CD4-positive, alpha-beta T cell treated with Interleukin-17A for 1 hour (primary cell): ENCODE data around the gene APP.
A peak's percentile ranks its signal among the peaks of the same experiment; 100 is the strongest.

ENCODE experiments used
- DNase-seq: peaks from one replicate; pipeline ENCODE4 v3.0.0-alpha.2; 2020

APP gene

DNA sequence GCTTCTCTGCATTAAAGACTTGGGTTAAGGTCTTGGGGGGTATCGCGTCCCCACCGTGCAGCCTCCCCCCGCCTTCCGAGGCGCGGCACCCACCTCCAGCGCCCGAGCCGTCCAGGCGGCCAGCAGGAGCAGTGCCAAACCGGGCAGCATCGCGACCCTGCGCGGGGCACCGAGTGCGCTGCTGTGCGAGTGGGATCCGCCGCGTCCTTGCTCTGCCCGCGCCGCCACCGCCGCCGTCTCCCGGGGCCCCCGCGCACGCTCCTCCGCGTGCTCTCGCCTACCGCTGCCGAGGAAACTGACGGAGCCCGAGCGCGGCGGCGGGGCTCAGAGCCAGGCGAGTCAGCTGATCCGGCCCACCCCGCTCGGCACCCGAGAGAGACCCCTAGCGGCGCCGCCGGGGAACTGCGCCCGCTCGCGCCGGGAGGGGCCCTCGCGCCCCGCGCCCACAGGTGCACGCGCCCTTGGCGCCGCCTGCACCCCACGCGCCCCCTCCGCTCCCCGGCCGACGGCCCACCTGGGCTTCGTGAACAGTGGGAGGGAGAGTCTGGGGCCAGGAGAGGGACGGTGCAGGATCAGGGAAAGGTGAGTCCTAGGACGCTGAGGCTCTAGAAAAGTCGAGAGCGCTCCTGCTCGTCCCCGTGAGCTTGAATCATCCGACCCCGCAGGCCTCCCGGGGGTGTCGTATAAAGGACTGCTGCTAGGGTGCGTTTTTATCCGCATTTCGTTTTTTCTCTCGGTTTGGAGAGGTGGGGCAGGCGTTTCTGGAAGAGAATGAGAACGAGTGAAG lies at the start of gene APP:
APP (minus strand) TSS at position 300 of the 787 bp plus-strand sequence; CDS start at position 150, 150 bp downstream.
- DNase-seq = peak; percentile 86

DNA sequence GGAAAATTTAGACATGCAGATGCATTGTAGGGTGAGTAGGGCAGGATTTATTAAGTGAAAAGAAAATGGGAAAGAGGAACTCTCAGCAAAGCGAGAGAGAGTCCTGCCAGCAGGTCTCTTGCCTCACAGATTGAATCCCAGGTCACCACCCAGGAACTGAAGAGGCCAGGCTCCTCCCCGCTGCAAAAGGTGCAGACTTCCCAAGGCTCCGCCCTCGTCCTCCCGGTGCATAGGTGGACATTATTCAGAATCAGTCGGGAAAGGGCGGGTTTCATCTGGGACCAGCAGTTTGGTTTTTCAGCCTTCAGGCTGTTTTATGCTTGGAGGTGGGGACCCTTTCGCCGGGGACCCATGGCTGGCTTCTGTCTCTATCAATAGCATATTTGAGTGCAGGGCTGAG lies 41.6 kb upstream of the APP start:
- DNase-seq = no peak

DNA sequence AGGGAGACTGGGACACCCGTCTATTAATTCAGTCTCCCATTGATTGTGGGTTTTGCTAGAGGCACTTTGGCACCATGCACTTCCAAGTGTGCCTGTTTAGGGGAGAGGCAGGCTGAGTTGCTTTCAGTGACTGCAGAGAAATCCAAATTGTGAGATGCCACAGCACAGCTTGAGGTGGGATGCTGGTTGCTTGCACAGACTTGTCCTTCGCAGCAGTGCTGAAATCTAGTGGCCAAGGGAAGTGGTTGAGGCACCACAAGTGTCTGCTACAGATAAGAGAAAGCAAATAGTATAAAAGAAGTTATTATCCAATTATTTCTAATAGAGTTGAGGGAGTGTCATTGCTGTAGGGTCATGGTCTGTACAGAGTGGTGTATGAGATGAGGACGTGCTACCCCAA lies 40.0 kb upstream of the APP start:
- DNase-seq = no peak

DNA sequence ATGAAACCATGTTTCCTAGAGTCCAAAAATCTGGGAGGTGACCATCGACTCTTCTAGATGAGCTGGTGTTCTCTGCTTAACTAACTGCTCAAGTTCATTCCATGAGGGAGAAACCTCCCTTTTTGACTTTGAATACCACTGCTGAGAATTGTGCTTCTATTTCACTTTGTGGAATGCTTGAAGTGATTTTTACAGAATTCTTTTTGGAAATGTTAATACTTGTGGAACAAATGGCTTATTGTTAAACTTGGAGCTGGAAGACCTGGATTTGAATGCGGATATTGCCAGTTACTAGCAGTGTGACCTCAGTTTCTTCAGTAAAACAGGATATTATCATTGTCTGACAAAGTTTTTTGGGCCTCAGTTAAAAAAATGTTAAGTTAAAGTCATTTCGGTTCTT lies 36.5 kb upstream of the APP start:
- no peak for DNase-seq

DNA sequence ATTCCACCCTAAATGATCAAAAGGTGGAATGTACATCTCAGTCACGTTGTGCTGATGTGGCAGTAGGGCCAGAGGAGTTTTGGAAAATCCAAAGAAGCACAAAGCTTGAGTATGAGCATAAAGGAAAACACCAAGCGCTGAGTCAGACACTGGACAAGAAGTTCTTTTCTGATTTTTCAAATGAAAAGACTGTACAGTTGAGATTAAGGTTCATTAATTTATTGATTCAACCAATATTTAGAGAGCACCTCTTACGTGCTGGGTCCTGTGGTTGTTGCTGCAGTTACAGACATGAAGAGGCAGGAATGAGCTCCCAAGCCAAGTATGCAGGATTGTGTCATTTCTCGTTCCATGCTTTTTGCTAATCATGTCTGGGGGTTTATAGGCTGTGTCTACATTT lies 28.9 kb upstream of the APP start:
- DNase-seq = no peak

DNA sequence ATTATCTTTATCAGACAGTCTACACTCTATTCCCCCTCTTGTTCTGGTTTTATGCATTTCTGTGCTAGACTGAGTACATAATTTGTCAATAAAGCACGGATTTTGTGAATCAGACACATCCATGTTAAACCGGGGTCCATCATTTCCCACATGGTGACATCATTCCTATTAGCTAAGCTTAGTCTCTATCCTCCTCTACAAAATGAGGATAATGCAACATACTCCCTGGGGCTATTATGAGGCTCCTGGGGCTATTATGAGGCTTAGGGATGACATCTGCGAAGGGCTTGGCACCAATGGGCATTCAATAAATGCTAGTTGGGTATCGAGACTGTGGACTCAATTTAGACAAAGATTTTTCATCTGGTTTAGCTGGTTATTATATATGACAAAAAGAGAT lies 25.1 kb upstream of the APP start:
- no peak for DNase-seq

DNA sequence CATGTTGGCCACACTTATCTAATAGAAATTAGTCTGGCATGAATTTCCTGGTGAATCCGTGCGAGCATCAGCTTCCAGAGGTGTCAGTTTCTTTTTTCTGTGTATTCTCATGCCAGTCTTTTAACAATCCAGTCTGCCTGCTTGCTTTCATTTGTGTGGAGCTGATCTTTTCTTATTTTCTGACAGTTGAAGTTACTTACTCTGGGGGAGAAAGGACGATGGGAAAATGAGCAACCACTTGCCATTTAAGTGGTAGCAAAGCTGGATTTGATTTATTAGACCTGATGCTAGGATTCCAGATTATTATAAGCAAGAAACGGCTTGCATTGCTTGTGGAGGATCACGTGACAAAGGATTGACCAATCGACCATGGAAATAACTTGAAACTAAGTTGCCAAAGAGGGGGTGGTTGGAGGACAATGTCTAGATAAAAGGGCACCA lies 24.3 kb upstream of the APP start:
- no peak for DNase-seq

DNA sequence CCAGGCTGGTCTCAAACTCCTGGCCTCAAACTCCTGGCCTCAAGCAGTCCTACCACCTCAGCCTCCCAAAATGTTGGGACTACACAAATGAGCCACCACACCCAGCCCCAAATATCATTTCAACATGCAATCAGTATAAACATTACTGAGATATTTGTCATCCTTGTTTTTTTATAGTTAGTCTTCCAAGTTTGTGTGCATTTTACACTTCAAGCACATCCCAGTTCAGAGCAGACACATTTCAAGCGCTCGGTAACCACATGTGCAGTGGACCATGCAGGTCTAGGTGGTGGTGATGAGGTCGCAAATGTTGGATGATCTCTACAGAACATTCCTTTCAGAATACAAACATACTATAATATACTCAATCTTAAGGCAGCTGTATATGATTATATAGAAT lies 23.8 kb upstream of the APP start:
- no peak for DNase-seq

DNA sequence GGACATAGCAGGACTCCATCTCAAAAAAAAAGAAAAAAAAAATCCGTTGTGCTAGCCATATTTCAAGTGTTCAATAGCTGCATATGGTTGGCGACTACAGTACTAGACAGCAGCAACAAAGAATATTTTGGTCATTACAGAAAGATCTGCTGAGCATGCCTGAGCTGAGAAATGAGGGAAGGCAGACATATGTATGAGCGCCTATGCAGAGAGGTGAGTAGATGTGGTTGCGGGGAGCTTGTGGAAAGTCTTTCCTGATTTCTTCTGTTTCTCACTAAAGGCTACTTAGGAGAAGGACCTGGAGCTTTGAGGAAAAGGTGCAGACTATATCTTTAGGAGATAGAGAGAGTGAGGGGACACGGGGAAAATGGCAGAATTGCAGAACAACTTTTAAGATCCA lies 21.0 kb upstream of the APP start:
- DNase-seq = no peak

DNA sequence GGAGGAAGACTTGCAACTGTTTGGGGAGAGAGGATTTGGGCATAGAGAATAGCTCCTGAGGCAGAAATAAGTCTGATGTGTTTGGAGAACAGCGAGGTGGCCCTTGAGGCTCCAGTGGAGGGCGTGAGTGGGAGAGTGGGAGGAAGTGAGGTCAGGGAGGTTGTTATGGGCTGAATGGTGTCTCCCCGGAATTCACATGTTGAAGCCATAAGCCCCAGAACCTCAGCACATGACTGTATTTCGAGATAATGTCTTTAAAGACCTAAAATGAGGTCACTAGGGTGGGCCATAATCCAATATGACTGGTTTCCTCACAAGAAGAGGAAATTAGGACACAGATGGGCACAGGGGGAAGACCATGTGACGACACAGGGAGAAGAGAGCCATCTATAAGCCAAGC lies 17.9 kb upstream of the APP start:
- DNase-seq = no peak

DNA sequence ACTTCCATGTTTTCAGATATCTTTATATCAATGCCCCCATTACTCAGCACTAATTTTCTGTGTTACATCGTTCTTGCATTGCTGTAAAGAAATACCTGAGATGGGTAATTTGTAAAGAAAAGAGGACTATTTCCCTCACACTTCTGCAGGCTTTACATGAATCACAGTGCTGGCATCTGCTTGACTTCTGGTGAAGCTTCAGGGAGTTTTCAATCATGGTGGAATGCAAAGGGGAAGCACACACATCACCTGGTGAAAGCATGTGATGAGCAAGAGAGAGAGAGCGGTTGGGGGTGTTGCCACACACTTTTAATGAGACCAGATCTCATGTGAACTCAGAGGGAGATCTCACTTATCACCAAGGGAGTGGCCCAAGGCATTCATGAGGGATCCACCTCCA lies 14.9 kb upstream of the APP start:
- no peak for DNase-seq

DNA sequence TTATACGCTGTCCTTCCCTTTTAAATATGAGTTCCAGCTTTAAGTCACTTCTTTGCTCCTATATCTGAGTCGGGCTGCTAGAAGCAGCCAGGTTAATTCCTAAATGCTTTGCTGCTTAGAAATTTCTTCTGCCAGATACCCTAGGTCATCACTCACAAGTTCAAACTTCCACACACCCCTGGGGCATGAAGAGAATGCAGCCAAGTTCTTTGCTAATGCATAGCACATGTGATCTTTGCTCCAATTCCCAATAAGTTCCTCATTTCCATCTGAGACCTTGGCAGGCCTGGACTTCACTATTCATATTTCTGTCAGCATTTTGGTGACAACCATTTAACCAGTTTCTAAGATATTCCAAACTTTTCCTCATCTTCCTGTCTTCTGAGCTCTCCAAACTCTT lies 14.5 kb upstream of the APP start:
- DNase-seq = no peak

DNA sequence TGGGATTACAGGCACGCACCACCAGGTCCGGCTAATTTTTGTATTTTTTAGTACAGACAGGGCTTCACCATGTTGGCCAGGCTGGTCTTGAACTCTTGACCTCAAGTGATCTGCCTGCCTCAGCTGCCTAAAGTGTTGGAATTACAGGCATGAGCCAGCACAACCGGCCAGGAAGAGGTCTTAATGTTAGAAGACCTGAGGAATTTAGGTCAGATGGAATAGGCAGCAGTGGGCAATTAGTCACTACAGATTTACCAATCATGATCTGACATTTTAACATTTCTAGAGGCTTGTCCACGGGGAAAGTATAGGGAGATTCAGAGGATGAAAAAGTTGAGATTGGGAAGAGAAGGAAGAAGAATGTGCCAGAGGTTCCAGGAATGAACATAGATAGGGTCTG lies 8.9 kb upstream of the APP start:
- DNase-seq = no peak

DNA sequence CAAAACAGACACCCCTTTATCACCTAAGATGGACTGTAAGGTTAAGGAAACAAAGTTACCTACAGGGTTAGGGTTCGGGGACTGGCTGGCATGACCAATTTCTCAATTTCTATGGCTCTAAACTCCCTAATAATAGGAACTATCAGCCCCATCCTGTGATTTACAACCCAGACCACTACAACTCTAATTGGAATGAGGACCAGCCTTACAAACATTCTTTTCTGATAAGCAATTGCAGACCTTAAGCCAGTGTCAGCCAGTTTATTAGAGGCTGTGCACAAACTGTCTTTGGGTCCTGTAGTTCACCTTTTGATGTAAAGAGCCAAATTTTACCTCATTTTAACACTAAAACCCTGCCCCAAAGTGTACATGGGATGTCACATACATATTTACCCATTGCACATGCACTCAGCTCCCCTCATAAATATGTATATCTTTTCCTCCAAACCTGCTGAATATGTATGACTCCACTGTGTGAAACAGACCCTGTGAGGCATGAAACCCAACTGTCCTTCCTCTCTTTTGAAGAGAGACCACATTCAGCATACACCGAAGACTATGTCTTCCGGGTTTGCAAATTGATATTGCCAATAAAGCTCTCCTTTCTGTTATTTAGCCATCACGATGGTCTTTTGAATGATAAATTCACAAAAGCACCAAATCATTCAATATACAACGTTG lies 7.3 kb upstream of the APP start:
- DNase-seq = no peak

DNA sequence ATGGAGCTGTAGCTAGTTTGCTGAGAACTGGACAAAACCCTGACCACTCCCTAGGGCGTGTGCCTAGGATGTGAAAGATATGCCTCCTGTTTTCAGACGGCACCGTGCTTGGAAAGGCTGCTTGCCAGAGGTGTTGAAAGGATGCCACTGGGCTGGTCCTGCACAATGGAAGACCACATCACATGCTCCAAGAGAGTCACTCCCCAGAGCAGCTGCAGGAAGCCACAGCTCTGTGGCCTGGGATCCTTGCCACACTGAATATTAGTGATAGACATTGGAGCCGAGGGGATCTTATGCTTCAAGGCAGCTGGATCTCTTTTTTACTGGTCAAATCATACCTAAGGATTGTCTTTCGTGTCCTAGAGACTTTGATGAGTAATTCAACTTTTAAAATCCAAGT lies 6.6 kb upstream of the APP start:
- no peak for DNase-seq

DNA sequence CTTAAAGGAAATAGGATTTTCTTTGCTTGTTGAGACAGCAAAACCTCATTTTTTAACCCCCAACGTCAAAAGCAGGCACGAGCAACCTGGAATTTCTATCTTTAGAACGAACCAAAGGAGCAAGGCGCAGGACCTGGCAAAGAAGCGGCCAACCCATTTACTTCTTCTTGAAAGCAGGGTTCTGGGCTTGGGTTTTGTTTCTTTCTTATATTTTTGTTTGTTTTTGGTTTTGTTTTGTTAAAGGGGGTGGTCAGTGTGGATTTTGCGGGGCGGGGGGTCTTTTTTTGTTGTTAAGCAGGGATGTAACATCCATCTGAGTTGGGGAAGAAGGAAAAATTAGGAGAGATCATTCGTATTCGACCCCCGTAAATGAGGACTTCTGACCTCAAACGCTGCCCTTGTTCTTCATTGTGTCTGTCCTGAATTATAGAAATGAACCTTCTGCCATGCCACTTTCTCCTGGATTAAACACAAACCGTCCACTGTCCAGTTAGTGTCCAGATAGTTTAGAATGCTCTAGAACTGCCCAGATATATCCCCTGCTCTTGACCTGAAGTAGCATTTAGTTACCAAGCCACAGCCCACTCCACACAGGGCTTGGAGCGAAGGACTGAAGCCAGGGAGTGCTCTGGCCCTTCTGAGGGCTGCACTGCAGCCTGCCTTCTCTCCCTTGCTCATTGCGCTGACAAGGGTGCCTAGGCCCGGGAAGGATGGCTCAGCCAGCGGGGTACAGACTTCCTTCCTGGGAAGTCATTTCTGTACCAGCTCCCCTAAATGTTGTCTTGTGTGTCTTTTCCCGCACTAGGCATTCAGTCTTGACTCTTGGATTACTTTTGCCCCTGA lies 909 bp upstream of the APP start:
- DNase-seq = no peak

DNA sequence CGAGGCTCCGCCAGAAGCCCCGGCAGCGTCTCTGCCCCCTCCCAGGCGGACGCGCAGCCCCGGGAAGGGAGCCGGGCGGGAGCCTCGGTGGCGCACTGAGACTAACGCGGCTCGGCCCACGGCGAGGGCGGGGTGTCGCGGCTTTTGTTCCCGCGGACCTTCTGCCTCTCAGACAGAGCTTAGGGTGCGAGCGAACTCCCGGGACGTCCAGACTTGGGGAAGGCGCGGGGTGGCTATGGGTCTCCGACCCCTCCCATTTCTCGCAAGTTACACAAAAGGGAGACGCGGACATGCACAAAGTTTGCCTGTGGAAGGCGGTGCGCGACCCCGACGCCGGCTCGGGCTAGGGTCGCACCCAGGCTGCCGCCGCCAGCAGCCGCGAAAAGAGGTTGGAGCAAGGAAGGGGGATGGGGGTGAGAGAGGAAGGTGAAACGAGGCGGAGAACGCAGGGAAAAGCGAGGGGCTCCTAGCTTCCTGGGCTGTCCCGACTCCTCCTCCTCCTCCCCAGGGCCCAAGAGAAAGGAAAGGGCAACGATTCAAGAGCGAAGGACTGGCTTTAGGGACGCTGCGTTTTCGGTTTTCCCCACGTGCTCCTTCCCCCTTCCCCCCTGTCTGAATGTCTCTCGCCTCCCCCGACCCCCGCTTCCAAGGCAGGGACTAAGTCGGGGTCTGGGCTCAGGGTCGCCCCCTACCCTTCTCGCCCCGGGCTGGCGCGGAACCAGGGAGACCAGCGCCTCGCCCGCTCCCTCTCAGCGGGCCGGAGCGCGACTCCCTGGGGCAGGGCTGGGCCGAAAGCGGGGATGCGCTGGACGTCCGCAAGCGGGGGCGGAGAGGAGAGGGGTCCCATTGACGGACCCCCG lies 729 bp downstream of the APP start:
- peak; percentile 18 for DNase-seq

DNA sequence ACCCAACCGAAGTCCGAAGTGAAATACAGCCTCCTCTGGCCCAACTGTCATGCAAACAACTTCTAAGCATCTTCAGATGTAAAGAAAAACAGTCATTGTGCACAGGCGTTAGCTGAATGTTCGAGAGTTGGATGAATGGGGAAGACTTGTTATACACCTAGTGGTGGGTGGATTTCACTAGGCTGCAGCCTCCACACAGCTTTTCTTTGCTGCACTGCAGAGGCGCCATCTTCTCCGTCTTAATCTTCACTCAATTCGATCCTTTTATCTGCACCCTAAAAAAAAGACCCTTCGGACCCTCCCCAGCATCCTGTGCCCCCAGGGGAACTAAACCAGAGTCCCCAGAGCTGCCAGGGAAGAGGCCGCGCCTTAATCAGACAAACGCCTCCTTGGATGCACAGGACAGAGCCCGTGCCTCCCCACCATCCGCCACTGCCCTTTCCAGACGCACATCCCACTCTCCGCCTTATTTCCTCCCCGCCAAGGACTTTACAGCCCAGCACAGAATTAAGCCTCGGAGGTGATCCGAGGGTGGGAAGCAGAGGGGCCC lies 1.4 kb downstream of the APP start:
- peak; percentile 58 for DNase-seq

DNA sequence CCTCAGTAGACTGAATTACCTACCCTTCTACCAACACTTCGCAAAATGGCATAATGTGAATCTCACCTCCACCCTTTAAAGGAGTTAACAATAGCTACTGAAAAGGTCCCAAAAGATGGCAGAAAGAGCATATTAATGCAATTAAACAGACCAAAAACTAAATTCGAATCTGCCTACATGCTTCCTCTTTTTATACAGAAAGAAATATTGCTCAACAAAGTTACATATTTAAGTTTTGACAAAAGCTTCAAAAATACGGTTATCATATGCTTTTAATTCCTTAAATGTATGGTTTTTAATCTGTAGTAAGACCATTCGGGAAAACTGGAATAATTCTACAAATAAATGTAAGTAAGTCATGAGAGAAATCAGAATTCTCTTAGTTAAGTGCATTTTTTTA lies 2.2 kb downstream of the APP start:
- no peak for DNase-seq

DNA sequence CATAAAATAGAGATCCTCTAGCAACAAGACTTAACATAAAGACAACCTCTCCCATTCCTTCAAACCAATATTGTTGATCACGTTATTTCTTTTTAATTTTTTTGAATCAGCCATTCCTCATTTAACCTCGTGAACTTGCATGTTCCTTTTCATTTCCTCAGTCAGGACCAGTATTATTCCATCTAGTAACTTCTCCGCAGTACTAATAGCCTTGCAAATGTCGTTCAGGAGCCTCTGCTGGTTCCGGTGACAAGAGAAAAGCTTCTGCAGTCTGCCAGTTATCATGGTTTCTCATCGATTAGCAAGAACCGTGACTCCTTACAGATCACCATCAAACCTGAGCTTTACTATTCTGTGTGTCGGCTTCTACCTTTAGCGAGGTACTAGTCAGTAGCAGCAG lies 3.0 kb downstream of the APP start:
- DNase-seq = no peak

DNA sequence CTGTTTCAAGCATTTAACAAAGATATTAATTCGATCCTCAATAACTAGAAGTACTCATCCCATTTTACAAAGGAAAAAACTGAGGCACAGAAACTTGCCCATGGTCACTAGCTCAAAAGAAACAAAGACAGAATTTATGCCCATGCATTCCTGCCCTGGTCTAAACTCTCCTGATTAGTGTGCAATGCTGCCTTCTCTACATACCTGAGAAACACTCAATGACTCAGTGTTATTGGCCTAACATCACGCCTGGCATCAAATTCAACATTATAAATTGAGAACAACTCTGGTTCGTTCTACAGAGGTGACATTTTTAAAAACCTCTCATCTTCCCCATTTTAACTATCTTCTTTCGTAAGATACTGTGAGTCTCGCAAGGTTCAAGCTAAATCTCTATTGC lies 5.2 kb downstream of the APP start:
- DNase-seq = no peak

DNA sequence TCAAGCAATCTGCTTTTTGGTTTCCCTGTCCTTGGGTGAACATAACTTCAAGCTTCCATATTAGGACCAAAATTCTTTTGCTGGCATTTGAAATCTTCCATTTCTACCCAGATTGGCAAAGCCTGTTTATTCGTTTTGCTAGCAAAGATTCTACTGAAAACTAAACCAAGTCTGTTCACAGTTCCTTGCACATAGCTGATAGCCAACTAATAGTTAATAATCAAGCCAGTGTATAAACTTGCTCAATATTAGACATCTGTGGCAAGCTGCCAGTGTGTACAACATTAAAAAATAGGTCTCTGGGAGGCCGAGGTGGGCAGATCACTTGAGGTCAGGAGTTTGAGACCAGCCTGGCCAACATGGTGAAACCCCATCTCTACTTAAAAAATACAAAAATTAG lies 6.3 kb downstream of the APP start:
- DNase-seq = no peak

DNA sequence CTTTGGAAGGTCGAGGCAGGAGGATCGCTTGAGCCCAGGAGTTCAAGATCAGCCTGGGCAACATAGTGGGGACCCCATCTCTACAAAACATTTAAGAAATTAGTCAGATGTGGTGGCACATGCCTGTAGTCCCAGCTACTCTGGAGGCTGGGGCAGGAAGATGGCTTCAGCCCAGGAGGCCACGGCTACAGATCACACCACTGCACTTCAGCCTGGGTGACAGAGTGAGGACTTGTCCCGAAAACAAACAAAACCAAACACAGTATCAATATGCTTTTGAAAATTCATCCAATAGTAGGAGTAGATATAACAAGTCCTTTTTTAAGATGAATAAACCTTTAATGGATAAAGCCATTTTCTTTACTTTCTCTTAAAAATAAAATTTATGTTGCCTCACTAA lies 8.5 kb downstream of the APP start:
- DNase-seq = no peak
